SK-N-SH treated with all-trans-retinoic acid at 6 μM for 48 hours (cell line): Measurements from ENCODE around the gene CACNA1D.

Experiments used
- ATAC-seq: fragments of 200-7000 bp; cut with Tn5 transposase; 3 replicates; pipeline ENCODE4 v1.9.1; 2020; ENCODE audit warnings: mild to moderate bottlenecking, moderate library complexity
- ARNTL ChIP-seq: fragments of 450-650 bp; formaldehyde crosslinking; IDR thresholded peaks from 2 replicates; pipeline ENCODE4 v1.5.0; 2020; ENCODE audit warnings: low read depth, mild to moderate bottlenecking, moderate library complexity, borderline replicate concordance
- BACH2 ChIP-seq: fragments of 250-450 bp; sonication (Bioruptor Pico); IDR thresholded peaks from 2 replicates; pipeline ENCODE4 v1.9.0; 2021; ENCODE audit warnings: mild to moderate bottlenecking, borderline replicate concordance
- CSDC2 ChIP-seq: fragments of 250-450 bp; sonication (Bioruptor Pico); IDR thresholded peaks from 2 replicates; pipeline ENCODE4 v1.5.0; 2020; ENCODE audit warnings: mild to moderate bottlenecking, moderate library complexity
- ESRRG ChIP-seq: fragments of 250-450 bp; sonication (Bioruptor Pico); IDR thresholded peaks from 2 replicates; pipeline ENCODE4 v1.6.1; 2021; ENCODE audit warnings: mild to moderate bottlenecking
- GLIS3 ChIP-seq: fragments of 250-450 bp; sonication (Bioruptor Pico); IDR thresholded peaks from 2 replicates; pipeline ENCODE4 v1.5.0; 2020; ENCODE audit warnings: mild to moderate bottlenecking, moderate library complexity
- ISL1 ChIP-seq: fragments of 250-450 bp; sonication (Bioruptor Pico); IDR thresholded peaks from 2 replicates; pipeline ENCODE4 v2.1.2; 2022; ENCODE audit warnings: mild to moderate bottlenecking, moderate library complexity
- OSR1 ChIP-seq: fragments of 250-450 bp; sonication (Bioruptor Pico); IDR thresholded peaks from 2 replicates; pipeline ENCODE4 v1.8.0; 2022; ENCODE audit warnings: moderate library complexity, mild to moderate bottlenecking, inconsistent platforms
- PPARA ChIP-seq: fragments of 250-450 bp; sonication (Bioruptor Pico); IDR thresholded peaks from 2 replicates; pipeline ENCODE4 v1.5.0; 2020; ENCODE audit warnings: mild to moderate bottlenecking, borderline replicate concordance
- RARB ChIP-seq: fragments of 250-450 bp; sonication (Bioruptor Pico); IDR thresholded peaks from 2 replicates; pipeline ENCODE4 v1.8.0; 2021; ENCODE audit warnings: mild to moderate bottlenecking, moderate library complexity
- SNAI2 ChIP-seq: fragments of 250-450 bp; sonication (Bioruptor Pico); IDR thresholded peaks from 2 replicates; pipeline ENCODE4 v1.5.0; 2020; ENCODE audit warnings: mild to moderate bottlenecking, moderate library complexity
- TCF4 ChIP-seq: fragments of 250-450 bp; sonication (Bioruptor Pico); IDR thresholded peaks from 2 replicates; pipeline ENCODE4 v1.8.0; 2021; ENCODE audit warnings: mild to moderate bottlenecking, moderate library complexity, borderline replicate concordance
- TOX ChIP-seq: fragments of 250-450 bp; sonication (Bioruptor Pico); IDR thresholded peaks from 2 replicates; pipeline ENCODE4 v1.8.0; 2021; ENCODE audit warnings: mild to moderate bottlenecking, moderate library complexity, borderline replicate concordance
- ZC3H10 ChIP-seq: fragments of 250-450 bp; sonication (Bioruptor Pico); IDR thresholded peaks from 2 replicates; pipeline ENCODE4 v1.5.1; 2021; ENCODE audit warnings: mild to moderate bottlenecking, moderate library complexity
- ZFP3 ChIP-seq: fragments of 250-450 bp; sonication (Bioruptor Pico); IDR thresholded peaks from 2 replicates; pipeline ENCODE4 v1.5.0; 2020; ENCODE audit warnings: mild to moderate bottlenecking, moderate library complexity
- ZFP30 ChIP-seq: fragments of 450-650 bp; formaldehyde crosslinking; IDR thresholded peaks from 2 replicates; pipeline ENCODE4 v1.5.0; 2022; ENCODE audit warnings: mild to moderate bottlenecking, moderate library complexity
- ZNF565 ChIP-seq: fragments of 450-650 bp; formaldehyde crosslinking; conservative IDR thresholded peaks from 2 replicates; pipeline ENCODE4 v1.5.0; 2020; ENCODE audit warnings: low read depth, mild to moderate bottlenecking, moderate library complexity
- ZNF70 ChIP-seq: fragments of 450-650 bp; formaldehyde crosslinking; IDR thresholded peaks from 2 replicates; pipeline ENCODE4 v1.5.0; 2020; ENCODE audit warnings: mild to moderate bottlenecking, moderate library complexity
- TF ChIP-seq, protein P1 (sequence below): fragments of 250-450 bp; sonication (Bioruptor Pico); IDR thresholded peaks from 2 replicates; pipeline ENCODE4 v1.8.0; 2021; ENCODE audit warnings: low read depth, mild to moderate bottlenecking, moderate library complexity, borderline replicate concordance
- TF ChIP-seq, protein P2 (sequence below): fragments of 250-450 bp; sonication (Bioruptor Pico); IDR thresholded peaks from 2 replicates; pipeline ENCODE4 v1.5.1; 2020; ENCODE audit warnings: low read depth, mild to moderate bottlenecking, moderate library complexity
- TF ChIP-seq, protein P3 (sequence below): fragments of 250-450 bp; sonication (Bioruptor Pico); IDR thresholded peaks from 2 replicates; pipeline ENCODE4 v1.5.1; 2021; ENCODE audit warnings: mild to moderate bottlenecking, moderate library complexity
- TF ChIP-seq, protein P4 (sequence below): fragments of 250-450 bp; sonication (Bioruptor Pico); IDR thresholded peaks from 2 replicates; pipeline ENCODE4 v1.8.0; 2020; ENCODE audit warnings: mild to moderate bottlenecking, moderate library complexity, borderline replicate concordance
- TF ChIP-seq, protein P5 (sequence below): fragments of 250-450 bp; sonication (Bioruptor Pico); IDR thresholded peaks from 2 replicates; pipeline ENCODE4 v1.5.0; 2020; ENCODE audit warnings: mild to moderate bottlenecking, moderate library complexity

Gene CACNA1D

DNA sequence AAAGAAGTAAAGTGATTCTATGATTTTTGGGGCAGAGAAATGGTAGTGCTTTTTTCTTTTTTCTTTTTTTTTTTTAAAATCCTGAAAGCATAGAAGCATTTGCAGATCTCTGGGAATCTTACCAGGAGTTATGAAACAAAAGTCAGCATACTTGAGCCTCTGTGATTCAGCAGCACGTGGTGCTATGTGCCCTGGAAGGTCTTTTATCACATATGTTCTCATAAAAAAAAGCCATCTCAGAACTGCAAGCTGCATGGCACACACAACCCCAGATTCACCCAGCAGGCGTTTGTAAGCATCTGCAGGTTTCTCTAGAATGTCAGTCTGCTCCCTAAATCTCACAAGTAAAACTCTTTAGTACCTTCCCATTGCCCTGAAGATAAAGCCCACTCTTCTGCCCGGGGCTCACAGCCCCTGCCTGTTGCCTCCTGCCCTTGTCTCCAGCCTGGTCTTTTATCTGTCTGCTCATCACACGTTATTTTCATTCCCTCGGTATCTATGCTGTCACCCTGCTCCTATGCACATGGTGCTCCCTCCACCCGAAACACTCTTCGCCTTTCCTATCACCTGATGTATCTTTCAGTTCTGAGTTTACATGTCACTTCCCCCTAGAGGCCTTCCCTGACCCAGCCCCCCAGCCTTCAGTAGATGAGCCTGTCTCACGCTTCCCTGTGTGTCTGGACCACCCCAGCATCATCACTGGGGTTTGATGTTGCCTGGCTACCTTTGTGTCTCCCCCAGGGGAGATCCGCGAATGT lies 279.4 kb downstream of the CACNA1D start:
- ATAC-seq, result peak; percentile 31; the same call in 1 of the 3 replicates
- TF ChIP-seq, protein P1, sequence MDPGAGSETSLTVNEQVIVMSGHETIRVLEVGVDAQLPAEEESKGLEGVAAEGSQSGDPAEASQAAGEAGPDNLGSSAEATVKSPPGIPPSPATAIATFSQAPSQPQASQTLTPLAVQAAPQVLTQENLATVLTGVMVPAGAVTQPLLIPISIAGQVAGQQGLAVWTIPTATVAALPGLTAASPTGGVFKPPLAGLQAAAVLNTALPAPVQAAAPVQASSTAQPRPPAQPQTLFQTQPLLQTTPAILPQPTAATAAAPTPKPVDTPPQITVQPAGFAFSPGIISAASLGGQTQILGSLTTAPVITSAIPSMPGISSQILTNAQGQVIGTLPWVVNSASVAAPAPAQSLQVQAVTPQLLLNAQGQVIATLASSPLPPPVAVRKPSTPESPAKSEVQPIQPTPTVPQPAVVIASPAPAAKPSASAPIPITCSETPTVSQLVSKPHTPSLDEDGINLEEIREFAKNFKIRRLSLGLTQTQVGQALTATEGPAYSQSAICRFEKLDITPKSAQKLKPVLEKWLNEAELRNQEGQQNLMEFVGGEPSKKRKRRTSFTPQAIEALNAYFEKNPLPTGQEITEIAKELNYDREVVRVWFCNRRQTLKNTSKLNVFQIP (CRISPR knock-in tag), result no peak
- TF ChIP-seq PPARA (no peak), ARNTL (CRISPR knock-in tag) (no peak), CSDC2 (CRISPR knock-in tag) (no peak), SNAI2 (no peak)
- TF ChIP-seq, protein P2, sequence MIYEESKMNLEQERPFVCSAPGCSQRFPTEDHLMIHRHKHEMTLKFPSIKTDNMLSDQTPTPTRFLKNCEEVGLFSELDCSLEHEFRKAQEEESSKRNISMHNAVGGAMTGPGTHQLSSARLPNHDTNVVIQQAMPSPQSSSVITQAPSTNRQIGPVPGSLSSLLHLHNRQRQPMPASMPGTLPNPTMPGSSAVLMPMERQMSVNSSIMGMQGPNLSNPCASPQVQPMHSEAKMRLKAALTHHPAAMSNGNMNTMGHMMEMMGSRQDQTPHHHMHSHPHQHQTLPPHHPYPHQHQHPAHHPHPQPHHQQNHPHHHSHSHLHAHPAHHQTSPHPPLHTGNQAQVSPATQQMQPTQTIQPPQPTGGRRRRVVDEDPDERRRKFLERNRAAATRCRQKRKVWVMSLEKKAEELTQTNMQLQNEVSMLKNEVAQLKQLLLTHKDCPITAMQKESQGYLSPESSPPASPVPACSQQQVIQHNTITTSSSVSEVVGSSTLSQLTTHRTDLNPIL, result no peak
- TF ChIP-seq, protein P3, sequence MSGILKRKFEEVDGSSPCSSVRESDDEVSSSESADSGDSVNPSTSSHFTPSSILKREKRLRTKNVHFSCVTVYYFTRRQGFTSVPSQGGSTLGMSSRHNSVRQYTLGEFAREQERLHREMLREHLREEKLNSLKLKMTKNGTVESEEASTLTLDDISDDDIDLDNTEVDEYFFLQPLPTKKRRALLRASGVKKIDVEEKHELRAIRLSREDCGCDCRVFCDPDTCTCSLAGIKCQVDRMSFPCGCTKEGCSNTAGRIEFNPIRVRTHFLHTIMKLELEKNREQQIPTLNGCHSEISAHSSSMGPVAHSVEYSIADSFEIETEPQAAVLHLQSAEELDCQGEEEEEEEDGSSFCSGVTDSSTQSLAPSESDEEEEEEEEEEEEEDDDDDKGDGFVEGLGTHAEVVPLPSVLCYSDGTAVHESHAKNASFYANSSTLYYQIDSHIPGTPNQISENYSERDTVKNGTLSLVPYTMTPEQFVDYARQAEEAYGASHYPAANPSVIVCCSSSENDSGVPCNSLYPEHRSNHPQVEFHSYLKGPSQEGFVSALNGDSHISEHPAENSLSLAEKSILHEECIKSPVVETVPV (CRISPR knock-in tag), result no peak

DNA sequence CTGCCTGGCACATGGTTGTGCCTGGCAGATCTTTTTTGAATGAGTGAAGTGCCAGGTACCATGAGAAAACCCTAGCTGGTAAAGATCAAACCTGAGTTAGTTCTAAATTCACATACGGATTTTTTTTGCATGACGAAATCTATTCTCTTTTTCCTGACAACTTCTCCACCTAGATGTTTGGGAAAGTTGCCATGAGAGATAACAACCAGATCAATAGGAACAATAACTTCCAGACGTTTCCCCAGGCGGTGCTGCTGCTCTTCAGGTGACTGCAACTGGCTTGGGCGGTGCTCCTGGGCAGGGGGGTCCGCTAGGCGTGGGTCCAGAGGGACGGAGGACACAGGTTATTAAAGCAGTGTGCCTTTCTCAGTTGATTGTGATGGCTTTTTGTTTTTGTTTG lies 280.0 kb downstream of the CACNA1D start:
- TF ChIP-seq ISL1 (CRISPR knock-in tag) (no peak), ZFP3 (CRISPR knock-in tag) (no peak), TOX (CRISPR knock-in tag) (no peak), OSR1 (no peak), ARNTL (CRISPR knock-in tag) (no peak), ZFP30 (no peak), GLIS3 (no peak), ZNF565 (no peak), BACH2 (CRISPR knock-in tag) (no peak), SNAI2 (no peak), RARB (no peak), ZNF70 (CRISPR knock-in tag) (no peak), ESRRG (no peak), ZC3H10 (CRISPR knock-in tag) (no peak), TCF4 (no peak)
- TF ChIP-seq, protein P4, sequence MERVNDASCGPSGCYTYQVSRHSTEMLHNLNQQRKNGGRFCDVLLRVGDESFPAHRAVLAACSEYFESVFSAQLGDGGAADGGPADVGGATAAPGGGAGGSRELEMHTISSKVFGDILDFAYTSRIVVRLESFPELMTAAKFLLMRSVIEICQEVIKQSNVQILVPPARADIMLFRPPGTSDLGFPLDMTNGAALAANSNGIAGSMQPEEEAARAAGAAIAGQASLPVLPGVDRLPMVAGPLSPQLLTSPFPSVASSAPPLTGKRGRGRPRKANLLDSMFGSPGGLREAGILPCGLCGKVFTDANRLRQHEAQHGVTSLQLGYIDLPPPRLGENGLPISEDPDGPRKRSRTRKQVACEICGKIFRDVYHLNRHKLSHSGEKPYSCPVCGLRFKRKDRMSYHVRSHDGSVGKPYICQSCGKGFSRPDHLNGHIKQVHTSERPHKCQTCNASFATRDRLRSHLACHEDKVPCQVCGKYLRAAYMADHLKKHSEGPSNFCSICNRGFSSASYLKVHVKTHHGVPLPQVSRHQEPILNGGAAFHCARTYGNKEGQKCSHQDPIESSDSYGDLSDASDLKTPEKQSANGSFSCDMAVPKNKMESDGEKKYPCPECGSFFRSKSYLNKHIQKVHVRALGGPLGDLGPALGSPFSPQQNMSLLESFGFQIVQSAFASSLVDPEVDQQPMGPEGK (CRISPR knock-in tag), result no peak
- TF ChIP-seq, protein P5, sequence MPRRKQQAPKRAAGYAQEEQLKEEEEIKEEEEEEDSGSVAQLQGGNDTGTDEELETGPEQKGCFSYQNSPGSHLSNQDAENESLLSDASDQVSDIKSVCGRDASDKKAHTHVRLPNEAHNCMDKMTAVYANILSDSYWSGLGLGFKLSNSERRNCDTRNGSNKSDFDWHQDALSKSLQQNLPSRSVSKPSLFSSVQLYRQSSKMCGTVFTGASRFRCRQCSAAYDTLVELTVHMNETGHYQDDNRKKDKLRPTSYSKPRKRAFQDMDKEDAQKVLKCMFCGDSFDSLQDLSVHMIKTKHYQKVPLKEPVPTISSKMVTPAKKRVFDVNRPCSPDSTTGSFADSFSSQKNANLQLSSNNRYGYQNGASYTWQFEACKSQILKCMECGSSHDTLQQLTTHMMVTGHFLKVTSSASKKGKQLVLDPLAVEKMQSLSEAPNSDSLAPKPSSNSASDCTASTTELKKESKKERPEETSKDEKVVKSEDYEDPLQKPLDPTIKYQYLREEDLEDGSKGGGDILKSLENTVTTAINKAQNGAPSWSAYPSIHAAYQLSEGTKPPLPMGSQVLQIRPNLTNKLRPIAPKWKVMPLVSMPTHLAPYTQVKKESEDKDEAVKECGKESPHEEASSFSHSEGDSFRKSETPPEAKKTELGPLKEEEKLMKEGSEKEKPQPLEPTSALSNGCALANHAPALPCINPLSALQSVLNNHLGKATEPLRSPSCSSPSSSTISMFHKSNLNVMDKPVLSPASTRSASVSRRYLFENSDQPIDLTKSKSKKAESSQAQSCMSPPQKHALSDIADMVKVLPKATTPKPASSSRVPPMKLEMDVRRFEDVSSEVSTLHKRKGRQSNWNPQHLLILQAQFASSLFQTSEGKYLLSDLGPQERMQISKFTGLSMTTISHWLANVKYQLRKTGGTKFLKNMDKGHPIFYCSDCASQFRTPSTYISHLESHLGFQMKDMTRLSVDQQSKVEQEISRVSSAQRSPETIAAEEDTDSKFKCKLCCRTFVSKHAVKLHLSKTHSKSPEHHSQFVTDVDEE (CRISPR knock-in tag), result no peak
- TF ChIP-seq, protein P3 (CRISPR knock-in tag), result no peak
- TF ChIP-seq, protein P1 (CRISPR knock-in tag), result no peak
- TF ChIP-seq, protein P2, result no peak

More for the DNA sequence above, 280.0 kb downstream of the CACNA1D start:
- ATAC-seq, result no peak
